Upper lobe of right lung (tissue), 1 donor: ENCODE measurements around the gene LDHD. TPM values are rescaled to one million over a fixed set of nuclear protein-coding genes. Genes with fewer than 3 reads are reported as not detected.

ENCODE experiments used
- ATAC-seq: fragments of 200-7000 bp; cut with Tn5 transposase; one replicate; pipeline ENCODE4 v1.9.1; 2020; ENCODE audit warnings: mild to moderate bottlenecking, moderate library complexity
- DNase-seq: peaks from one replicate; pipeline ENCODE4 v3.0.0-alpha.2; 2020
- H3K27ac ChIP-seq: fragments of 200-600 bp; one replicate; pipeline ENCODE4 v1.8.0; 2022
- H3K27me3 ChIP-seq: fragments of 200-600 bp; one replicate; pipeline ENCODE4 v1.8.0; 2022; ENCODE audit warnings: mild to moderate bottlenecking
- H3K36me3 ChIP-seq: fragments of 200-600 bp; one replicate; pipeline ENCODE4 v1.8.0; 2022
- H3K4me1 ChIP-seq: fragments of 200-600 bp; one replicate; pipeline ENCODE4 v1.8.0; 2022
- H3K4me3 ChIP-seq: fragments of 200-600 bp; one replicate; pipeline ENCODE4 v1.8.0; 2022; ENCODE audit warnings: mild to moderate bottlenecking
- H3K9me3 ChIP-seq: fragments of 200-600 bp; one replicate; pipeline ENCODE4 v1.8.0; 2022
- intact Hi-C: fragments of 100-400 bp; cut with DNase I; formaldehyde crosslinking; loops from one replicate; pipeline ENCODE4 v1.11.0; 2022
- total RNA-seq: library from RNA; stranded (reverse); fragmentation: NEBNext Ultra II Directional; extraction: Animal tissue kit (Norgen Biotek cat#: 25700); gene quantifications from one replicate; pipeline ENCODE4 v1.2.1, GENCODE V29; 2021
- TF ChIP-seq, protein P1 (sequence below): fragments of 200-600 bp; IDR thresholded peaks from one replicate; pipeline ENCODE4 v1.8.0; 2022; ENCODE audit warnings: antibody characterized with exemption
- donor health status: DM: no; HTN: yes; CAD: no; lungs with severe emphysema.

The LDHD gene
- total RNA-seq, 1 donor from 2014 or later = 10.7 TPM

- intact Hi-C loops = no loop called here
Measured at GRCh38 chr16:75147968-75148310, 31.4 kb upstream of the LDHD start.

DNA sequence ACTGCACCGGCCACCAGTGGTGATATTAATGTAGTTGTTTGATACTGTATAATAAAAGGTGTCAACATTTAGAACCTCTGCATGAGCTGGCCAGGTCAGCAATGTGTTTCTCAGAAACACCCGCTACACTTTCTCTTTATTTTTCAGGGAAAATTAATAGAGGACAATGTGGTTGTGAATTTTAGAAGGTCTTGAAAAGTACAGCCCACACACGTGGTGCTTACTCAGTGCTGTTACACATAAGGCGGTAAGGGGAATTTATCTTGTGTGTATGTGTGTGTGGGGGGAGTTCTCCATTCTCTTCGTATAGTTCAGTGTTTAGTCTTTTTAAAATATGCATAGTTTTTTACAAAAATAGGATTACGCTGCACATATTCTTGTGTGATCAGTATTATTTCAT, 27.4 kb upstream of the LDHD start:
- Histone ChIP-seq H3K4me1 (no peaks in the 10 kb centered on the region), H3K9me3 (no peaks in the 10 kb centered on the region), H3K36me3 (no peaks in the 10 kb centered on the region), H3K4me3 (no peak overlapping the region), H3K27me3 (no peaks in the 10 kb centered on the region), H3K27ac (no peak overlapping the region)
- TF ChIP-seq, protein P1, sequence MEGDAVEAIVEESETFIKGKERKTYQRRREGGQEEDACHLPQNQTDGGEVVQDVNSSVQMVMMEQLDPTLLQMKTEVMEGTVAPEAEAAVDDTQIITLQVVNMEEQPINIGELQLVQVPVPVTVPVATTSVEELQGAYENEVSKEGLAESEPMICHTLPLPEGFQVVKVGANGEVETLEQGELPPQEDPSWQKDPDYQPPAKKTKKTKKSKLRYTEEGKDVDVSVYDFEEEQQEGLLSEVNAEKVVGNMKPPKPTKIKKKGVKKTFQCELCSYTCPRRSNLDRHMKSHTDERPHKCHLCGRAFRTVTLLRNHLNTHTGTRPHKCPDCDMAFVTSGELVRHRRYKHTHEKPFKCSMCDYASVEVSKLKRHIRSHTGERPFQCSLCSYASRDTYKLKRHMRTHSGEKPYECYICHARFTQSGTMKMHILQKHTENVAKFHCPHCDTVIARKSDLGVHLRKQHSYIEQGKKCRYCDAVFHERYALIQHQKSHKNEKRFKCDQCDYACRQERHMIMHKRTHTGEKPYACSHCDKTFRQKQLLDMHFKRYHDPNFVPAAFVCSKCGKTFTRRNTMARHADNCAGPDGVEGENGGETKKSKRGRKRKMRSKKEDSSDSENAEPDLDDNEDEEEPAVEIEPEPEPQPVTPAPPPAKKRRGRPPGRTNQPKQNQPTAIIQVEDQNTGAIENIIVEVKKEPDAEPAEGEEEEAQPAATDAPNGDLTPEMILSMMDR = no peak
- ATAC-seq (no peak), DNase-seq (no peak)
- intact Hi-C loops = no loop called here

More at GRCh38 chr16:75147968-75148310, 31.4 kb upstream of the LDHD start:
- peaks cover 9% of the 10 kb centered on the region for H3K9me3 ChIP-seq
- ATAC-seq (no peak), DNase-seq (no peak)
- no peaks in the 10 kb centered on the region for H3K4me1 ChIP-seq
- H3K4me3 ChIP-seq = peak overlapping the region; percentile 98
- no peaks in the 10 kb centered on the region for H3K27me3 ChIP-seq
- TF ChIP-seq, protein P1 = no peak
- H3K27ac ChIP-seq = peak overlapping the region; percentile 95
- H3K36me3 ChIP-seq = no peaks in the 10 kb centered on the region

GRCh38 chr16:75139498-75139897, 22.9 kb upstream of the LDHD start:
- Histone ChIP-seq H3K9me3 (no peaks in the 10 kb centered on the region), H3K4me3 (no peak overlapping the region), H3K27me3 (no peaks in the 10 kb centered on the region), H3K36me3 (no peaks in the 10 kb centered on the region), H3K4me1 (no peaks in the 10 kb centered on the region), H3K27ac (no peak overlapping the region)
- DNase-seq = no peak
- intact Hi-C loops = no loop called here
- no peak for ATAC-seq
- TF ChIP-seq, protein P1 = no peak

- no peak overlapping the region for H3K4me3 ChIP-seq
- DNase-seq (no peak), ATAC-seq (no peak)
- intact Hi-C loops = no loop called here
- no peaks in the 10 kb centered on the region for H3K36me3 ChIP-seq
- TF ChIP-seq, protein P1 = no peak
- H3K4me1 ChIP-seq = no peaks in the 10 kb centered on the region
- no peak overlapping the region for H3K27ac ChIP-seq
- H3K9me3 ChIP-seq = no peaks in the 10 kb centered on the region
- no peaks in the 10 kb centered on the region for H3K27me3 ChIP-seq
Measured at GRCh38 chr16:75138636-75139035, 22.1 kb upstream of the LDHD start.

- intact Hi-C loops = no loop called here
- H3K36me3 ChIP-seq = no peaks in the 10 kb centered on the region
- DNase-seq (no peak), ATAC-seq (no peak)
- no peaks in the 10 kb centered on the region for H3K4me1 ChIP-seq
- H3K9me3 ChIP-seq = no peaks in the 10 kb centered on the region
- TF ChIP-seq, protein P1 = no peak
- no peak overlapping the region for H3K27ac ChIP-seq
- H3K4me3 ChIP-seq = no peak overlapping the region
- H3K27me3 ChIP-seq = no peaks in the 10 kb centered on the region
Measured at GRCh38 chr16:75138233-75138632, 21.7 kb upstream of the LDHD start.

DNA sequence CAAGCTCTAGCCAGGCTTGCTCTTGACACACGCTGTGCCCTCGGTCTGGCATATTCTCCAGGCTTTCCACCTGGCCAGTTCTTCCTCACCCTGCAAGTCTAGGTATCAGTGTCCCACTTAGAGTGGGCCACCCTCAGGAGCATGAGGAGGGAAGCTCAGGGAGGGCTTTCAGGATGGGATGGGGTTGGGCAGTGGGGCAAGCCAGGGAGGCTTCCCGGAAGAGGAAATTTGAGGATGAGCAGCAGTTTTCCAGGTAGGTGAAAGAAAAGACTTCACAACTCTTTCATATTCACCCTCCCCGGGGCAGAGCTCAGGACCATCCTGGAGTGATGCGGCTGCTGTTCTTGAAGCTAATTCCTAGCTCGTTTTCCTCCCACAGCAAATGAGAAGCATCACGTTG, 14.5 kb upstream of the LDHD start:
- ATAC-seq = no peak
- no peak overlapping the region for H3K27ac ChIP-seq
- no peak for DNase-seq
- no peaks in the 10 kb centered on the region for H3K4me1 ChIP-seq
- TF ChIP-seq, protein P1 = no peak
- no peaks in the 10 kb centered on the region for H3K36me3 ChIP-seq
- H3K27me3 ChIP-seq = no peaks in the 10 kb centered on the region
- H3K9me3 ChIP-seq = no peaks in the 10 kb centered on the region
- intact Hi-C loops = no loop called here
- no peak overlapping the region for H3K4me3 ChIP-seq
